GM19468 (cell line): Measurements from ENCODE around the gene SASS6.

Source experiments
- ATAC-seq: cut with Tn5 transposase; IDR thresholded peaks from one replicate; pipeline ENCODE4 v1.9.1; 2021; ENCODE audit warnings: mild to moderate bottlenecking, moderate library complexity, moderate number of reproducible peaks; ENCODE audit not compliant: unreplicated experiment; ENCODE audit errors: extremely low read depth

SASS6 gene

GRCh38 chr1:100115524-100115923 lies 17.2 kb downstream of the SASS6 start:
- ATAC-seq: no peak

GRCh38 chr1:100109554-100110066 lies 23.1 kb downstream of the SASS6 start:
- ATAC-seq: no peak

- ATAC-seq: no peak
These were observed 25.0 kb downstream of the SASS6 start for GRCh38 chr1:100107696-100108095.

DNA sequence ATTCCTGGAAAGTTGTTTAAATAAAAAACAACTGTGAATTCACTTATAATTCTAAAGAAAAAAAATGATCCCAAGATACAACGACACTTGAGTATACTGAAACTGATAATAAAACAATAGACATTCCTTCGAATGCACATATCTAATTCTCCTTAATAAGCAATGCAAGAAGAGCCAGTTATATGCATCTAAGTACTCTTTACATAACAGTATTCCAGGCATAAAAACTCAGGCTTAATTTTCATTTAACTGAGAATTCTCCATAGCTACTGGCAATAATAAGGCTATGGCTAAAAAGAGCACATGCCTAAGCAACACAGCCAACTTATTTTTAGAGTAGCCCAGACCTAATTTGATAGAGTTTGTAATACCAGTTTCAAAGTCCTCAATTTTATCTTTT lies 31.2 kb downstream of the SASS6 start:
- ATAC-seq: no peak

DNA sequence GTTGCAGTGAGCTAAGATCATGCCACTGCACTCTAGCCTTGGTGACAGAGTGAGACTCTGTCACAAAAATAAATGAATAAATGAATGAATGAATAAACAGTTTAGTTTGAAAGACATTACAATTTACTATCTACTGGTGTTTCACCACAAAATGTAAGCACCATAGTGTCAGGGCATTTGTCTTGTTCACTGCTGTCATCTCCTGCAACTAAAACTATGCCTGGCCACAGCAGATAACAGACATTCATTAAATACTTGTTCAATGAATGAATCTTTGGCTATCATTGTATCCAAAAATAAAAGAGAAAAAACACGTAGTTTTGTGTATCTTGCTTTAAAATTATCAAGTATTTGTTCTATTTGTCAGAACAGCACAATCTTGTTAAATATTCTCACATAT lies 32.5 kb downstream of the SASS6 start:
- no peak for ATAC-seq

- no peak for ATAC-seq
These were observed 42.3 kb downstream of the SASS6 start for GRCh38 chr1:100090471-100090870.

DNA sequence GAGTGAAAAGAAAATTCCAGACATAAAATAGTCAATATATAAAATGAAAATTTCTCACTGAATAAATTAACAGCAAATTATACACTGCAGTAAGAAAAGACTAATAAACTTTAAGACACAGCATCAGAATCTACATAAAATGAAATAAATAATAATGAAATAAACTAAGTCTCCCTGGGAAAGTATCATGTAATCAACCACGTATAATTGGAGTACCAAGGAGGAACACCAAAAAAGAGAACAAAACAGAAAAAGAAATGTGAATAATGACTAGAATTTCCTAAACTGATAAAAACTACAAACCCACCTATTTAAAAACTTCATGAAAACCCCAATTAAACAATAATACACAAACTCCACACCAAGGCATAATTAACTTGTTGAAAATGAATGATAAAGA lies 43.6 kb downstream of the SASS6 start:
- no peak for ATAC-seq

GRCh38 chr1:100087396-100087795 lies 45.3 kb downstream of the SASS6 start:
- no peak for ATAC-seq

- no peak for ATAC-seq
These were observed 52.4 kb downstream of the SASS6 start for GRCh38 chr1:100080331-100080730.

DNA sequence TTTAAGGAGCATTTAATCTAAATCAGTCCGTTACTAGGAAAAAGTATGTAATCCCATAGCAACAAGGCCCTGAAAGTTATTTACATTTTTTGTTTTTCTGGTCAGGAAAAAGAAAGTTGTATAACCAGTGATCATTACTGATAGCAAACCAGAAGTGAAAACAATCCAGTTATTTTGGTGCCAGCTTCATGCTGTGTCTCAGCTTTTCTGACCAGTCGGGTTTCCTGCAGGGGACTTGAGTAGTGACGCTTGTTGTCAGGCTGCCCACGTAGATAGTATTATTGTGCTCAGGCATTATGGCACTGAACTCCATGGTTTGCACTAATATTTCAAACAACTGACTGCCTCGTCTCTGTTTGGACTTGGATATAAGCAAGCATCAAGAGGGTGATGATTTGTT lies 55.2 kb downstream of the SASS6 start:
- ATAC-seq: peak; percentile 44

GRCh38 chr1:100076744-100077143 lies 56.0 kb downstream of the SASS6 start:
- peak; percentile 48 for ATAC-seq

GRCh38 chr1:100076319-100076718 lies 56.4 kb downstream of the SASS6 start:
- ATAC-seq: no peak

GRCh38 chr1:100075773-100076172 lies 57.0 kb downstream of the SASS6 start:
- peak; percentile 50 for ATAC-seq

GRCh38 chr1:100074604-100075395 lies 57.9 kb downstream of the SASS6 start:
- no peak for ATAC-seq

GRCh38 chr1:100073531-100073930 lies 59.2 kb downstream of the SASS6 start:
- no peak for ATAC-seq

DNA sequence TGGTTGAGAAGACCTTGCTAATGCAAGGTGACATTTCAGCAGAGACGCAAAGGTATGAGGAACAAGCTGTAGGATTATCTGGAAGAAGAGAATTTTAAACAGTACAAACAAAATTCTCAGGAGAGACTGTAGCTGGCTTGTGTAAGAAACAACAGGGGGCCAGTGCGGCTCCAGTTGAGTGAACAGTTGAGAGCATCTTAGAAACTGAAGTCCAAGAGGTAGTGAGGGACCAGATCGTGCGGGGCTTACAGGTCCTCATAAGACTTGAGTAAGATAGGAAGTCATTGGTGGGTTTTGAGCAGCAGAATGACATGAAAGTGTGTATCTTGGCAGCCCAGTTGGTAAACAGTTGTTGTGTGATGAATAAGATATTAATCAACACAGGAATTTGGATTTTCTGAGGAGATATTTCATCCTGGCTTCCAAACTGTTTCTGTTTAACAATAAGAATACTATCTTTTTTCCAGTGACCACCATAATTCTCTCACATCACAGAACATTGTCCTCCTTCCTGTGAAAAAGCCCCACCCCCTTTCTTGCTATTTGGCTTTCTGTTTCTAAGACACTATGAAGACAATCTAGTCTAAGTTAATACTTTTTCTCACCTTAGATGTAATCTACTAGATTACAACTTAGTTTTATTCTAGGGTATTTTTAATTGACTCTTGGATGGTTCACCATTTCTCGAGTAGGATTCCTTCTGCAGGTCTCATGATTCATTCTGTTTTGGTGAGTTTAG lies 62.4 kb downstream of the SASS6 start:
- ATAC-seq: no peak

DNA sequence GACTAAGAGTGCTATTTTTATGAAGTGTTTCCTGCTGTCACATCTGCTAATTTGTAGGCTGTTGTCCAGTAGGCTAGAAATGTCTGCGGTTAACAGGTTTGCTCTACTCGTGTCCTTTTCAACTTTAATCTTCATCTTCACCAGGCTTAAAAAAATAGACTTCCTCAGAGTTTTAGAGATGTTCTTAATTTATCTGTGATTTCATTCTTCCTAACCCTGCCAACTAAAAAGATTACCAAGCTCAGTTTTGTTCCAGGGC lies 66.8 kb downstream of the SASS6 start:
- ATAC-seq: no peak

DNA sequence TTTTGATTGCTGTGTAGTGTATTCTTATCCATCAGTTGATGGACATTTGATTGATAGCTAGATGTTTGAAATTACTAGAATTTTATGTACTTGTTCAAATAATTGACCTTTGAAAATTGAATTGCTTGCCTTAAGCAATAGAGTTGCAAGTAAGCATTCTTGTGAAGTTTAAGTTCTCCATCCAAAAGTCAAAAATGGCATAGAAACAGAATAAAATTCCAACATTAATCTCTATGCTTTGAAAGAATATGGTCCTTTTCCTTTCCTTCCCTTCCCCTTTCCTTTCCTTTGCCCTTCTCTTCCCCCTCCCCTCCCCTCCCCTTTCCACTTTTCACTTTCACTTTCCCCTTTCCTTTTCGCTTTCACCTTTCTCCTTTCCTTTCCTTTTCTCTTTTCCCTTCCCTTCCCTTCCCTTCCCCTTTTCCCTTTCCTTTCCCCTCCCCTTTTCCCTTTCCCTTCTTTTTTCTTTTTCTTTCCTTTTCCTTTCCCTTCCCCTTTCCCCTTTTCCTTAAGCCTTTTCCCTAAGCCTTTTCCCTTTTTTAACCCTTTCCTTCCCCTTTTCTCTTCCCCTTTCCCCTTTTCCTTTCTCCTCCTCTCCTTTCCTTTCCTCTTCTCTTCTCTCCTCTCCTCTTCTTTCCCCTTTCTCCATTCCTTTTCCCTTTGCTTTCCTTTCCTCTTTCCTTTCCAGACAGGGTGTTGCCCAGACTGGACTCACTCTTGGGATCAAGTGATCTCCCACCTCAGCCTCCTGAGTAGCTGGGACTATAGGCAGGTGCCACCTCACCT lies 67.4 kb downstream of the SASS6 start:
- no peak for ATAC-seq

GRCh38 chr1:100061681-100062080 lies 71.0 kb downstream of the SASS6 start:
- ATAC-seq: no peak

DNA sequence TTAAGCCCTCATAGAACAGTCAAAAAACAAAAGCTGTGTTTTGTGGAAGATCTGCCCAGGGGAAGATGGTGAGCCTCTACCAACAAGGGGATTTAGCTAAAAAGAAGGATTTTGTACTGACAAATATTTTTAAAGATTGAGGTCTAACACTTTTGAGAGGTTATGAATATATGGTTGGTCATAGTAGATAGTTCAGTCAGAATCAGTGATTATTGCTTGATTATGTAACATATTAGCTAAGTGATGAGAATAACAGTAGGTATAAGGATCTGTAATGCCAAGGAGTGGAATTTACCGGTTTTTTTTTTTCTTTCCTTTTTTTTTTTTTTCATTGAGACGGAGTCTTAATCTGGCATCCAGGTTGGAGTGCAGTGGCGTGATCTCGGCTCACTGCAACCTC lies 79.0 kb downstream of the SASS6 start:
- ATAC-seq: no peak

- no peak for ATAC-seq
These were observed 79.6 kb downstream of the SASS6 start for GRCh38 chr1:100053119-100053518.
